Activated CD8-positive, alpha-beta memory T cell treated with anti-CD3 and anti-CD28 coated beads for 4 hours (primary cell): ENCODE results near the gene KSR1.
"Not testable (repeated sequence)": the region's sequence is repeated elsewhere in the genome, so short reads cannot be mapped to it uniquely, and the experiment has no call there.

ENCODE experiments used
- DNase-seq, 2 donors: peaks; one replicate each; pipeline ENCODE4 v3.0.0-alpha.2; 2020; ENCODE audit warnings: low read depth in 2 of 2

Gene KSR1

GRCh38 chr17:27454089-27454488, 2.2 kb upstream of the KSR1 start:
- no peak for DNase-seq

GRCh38 chr17:27455236-27455913, 873 bp upstream of the KSR1 start:
- no peak for DNase-seq

GRCh38 chr17:27456681-27457359, 572 bp downstream of the KSR1 start:
- DNase-seq, result no peak

GRCh38 chr17:27457360-27457715, 1.1 kb downstream of the KSR1 start:
- DNase-seq, result no peak

DNA sequence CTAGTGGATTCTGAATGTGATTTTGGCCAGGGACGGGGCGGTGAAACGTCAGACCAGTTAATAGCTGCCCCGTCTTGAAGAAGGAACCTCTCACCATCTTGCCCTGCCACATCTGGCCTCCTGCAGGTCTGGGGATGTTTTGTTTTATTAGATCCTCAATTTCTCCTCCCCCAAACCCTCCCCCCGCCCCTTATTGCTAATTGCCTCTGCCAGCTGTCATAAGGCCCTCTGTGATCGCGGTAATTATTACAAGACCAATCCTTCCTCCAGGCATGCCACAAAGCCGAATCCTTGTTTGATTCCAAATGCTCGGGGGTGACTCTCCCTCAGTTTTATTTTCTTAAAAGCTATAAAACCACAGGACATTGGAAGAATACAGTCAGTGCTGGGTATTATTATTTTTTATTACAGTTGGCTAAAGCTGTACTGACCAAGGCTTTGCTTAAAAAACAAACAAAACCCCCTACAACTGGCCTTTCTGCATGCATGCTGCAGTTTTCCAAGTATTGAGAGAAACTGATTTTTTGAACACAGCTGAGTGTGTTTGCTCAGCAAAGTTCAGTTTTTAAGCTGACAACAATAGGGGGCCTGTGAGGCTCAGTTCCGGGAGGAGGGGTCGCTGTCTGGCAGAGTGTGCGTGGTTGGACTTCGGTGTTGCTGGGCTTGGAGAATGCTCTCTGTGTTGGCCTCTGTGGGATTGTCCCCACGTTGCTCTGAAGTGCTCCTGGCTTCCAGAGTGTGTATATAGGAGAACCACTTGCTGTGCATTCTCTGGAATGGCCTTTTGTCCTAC, 1.7 kb downstream of the KSR1 start:
- no peak for DNase-seq

DNA sequence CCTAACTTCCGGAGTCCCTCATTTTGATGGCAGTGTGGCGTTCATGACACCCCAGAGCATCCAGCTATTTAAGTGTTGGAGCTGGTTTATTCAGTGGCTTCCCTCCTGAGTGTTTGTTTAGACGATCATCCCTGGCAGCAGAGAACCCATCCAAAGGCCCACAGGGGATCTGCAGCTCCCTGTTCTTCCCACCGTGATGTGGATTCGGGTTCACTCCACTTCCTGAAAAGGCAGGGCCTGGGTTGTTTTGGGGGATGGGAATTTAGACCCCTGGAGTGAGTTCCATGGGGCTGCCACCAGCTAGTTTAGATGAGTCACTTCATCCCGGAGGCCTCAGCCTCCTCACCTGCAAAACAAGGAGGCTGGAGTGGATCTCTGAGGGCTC, 2.3 kb downstream of the KSR1 start:
- no peak for DNase-seq

GRCh38 chr17:27459433-27459832, 3.2 kb downstream of the KSR1 start:
- DNase-seq, result no peak

DNA sequence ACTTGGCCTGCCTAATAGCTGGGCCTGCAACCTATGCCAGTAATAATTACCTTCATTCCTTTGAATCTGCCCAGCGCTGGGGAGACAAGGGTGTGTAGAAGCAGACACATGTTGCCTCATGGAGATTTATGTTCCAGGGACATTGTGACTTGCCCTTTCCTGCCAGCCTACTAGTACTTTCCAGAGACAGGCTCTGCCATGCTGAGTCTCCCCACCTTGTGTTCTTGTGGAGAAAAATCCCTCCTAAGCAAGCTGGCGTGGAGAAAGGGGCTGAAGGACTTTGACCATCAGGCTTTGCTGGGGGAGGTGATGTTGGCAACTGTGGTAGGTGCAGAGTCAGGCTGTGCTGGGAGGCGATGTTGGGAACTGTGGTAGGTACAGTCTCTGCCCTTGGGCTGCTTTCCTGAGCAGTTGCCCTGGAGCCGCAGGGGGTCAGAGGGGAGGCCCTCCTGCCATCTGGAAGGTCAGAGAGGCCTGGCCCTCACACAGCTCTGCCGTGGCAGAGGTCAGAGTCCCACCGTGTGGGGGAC, 4.0 kb downstream of the KSR1 start:
- DNase-seq, result no peak

DNA sequence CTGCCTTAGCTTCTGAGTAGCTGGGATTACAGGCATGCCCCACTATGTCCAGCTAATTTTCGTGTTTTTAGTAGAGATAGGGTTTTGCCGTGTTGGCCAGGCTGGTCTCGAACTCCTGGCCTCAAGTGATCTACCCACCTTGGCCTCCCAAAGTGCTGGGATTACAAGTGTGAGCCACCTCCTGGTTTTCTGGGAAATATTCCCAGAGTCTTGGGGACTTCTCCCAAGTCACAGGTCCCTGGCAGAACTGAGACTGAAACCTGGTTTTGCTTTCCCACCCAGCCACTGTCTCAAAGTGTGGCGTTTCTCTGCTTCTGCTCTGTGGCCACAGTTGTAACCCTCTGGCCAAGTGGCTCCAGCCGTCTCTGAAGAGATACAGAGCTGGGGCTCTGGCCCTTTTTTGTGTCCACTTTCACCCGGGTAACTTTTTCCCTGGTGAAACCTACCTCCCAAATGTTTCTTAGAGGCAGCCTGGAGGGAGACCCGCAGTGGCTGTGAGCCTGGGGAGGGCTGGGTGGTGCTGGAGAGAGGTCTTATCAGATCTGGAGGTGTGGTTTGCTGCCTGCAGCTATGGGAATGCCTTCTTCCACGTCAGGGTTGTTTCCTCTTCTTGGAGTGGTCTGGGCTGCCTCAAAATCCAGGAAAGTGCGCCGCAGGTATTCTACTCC, 5.1 kb downstream of the KSR1 start:
- no peak for DNase-seq

DNA sequence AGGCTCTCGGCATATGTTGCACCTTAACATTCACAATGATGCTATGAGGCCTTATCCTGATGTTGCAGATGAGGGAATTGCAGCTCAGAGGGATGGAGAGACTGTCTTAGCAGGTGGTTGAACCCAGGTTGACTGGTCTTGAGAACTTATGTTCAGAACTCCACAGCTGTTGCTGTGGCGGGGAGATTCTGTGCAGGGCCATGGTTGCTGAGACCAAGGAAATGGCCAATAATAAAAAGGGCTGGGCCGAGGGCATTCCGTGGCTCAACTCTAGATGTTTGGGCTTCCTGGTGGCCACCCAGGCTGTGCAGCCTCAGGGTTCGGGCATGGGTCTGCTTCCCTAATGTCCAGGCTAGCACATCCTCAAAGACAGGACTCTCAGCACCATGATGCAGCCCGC, 5.9 kb downstream of the KSR1 start:
- no peak for DNase-seq

DNA sequence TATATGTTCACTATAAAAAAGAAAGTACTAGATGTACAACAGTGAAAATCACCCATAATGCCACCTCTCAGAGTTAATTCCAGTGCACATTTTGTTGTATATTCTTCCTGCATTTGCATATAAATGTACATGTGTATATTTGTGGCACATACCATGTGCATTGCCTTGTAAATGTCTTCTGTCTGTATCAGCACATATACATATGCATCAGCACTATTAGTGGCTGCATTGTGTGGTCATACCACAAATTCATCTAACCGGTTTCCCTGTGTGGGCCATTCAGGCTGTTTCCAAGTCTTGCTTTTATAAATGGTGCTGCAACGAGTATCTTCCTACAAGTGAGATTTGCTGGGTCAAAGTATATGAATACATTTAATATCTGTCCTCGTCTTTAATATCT, 6.5 kb downstream of the KSR1 start:
- no peak for DNase-seq

- no peak for DNase-seq
Measured at GRCh38 chr17:27463235-27463677, 7.0 kb downstream of the KSR1 start.

DNA sequence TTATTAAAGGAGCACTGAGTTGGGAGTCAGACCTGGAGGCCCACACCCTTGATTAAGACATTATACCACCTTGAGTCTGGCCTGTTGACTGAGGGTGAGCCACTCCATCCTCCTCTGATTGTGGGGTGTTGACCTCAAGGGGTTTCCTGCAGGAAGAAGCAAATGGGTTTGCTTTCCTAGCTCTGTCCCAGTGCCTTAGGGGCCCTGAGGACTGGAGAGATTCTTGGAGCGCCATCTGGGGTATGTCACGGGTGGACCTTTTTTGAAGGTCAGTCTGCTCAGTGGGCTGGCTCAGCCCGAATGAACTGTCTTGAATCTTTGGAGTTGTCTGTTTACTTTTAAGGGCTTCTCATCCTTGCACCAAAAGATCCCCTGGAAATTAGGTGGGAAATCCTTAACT, 7.8 kb downstream of the KSR1 start:
- not testable (repeated sequence) for DNase-seq

DNA sequence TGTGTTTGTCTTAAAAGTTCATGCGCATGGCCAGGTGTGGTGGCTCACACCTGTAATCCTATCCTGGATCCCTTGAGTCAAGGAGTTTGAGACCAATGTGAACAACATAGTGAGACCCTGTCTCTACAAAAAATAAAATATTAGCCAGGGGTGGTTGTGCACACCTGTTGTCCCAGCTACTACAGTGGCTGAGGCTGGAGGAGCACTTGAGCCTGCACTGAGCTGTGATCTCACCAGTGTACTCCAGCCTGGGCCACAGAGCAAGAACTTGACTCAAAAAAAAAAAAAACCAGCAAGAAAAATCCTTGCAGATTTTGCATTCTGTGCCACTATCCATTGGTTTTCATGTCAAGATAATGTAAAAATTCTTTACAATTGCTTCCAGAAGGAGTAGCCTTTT, 8.2 kb downstream of the KSR1 start:
- DNase-seq, result no peak

DNA sequence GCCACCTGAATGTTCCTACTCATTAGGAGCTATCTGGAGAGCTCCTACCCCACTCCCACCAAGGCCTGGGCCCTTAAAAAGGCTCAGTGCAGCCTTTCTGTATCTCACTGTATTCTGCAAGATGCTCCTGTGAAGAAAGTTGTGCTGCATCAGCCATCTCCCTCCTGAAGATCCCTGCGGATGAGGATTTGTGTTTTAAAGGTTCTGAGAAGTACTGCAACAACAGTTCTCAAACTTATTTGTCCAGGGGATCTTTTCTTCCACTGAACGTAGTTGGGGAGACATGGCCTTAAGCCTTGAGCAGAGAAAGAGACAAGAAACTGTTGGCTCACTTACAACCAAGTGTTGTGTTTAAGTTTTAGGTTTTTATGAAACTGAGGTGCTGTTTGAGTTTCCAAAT, 9.6 kb downstream of the KSR1 start:
- not testable (repeated sequence) for DNase-seq

- no peak for DNase-seq
Measured at GRCh38 chr17:27466376-27466742, 10.1 kb downstream of the KSR1 start.

- peak in 1 of 2 donors; percentile 32 for DNase-seq
Measured at GRCh38 chr17:27466743-27467375, 10.6 kb downstream of the KSR1 start.

GRCh38 chr17:27469256-27469655, 13.0 kb downstream of the KSR1 start:
- no peak for DNase-seq

GRCh38 chr17:27471321-27472269, 15.3 kb downstream of the KSR1 start:
- DNase-seq, result peak; percentile 50 to 66

DNA sequence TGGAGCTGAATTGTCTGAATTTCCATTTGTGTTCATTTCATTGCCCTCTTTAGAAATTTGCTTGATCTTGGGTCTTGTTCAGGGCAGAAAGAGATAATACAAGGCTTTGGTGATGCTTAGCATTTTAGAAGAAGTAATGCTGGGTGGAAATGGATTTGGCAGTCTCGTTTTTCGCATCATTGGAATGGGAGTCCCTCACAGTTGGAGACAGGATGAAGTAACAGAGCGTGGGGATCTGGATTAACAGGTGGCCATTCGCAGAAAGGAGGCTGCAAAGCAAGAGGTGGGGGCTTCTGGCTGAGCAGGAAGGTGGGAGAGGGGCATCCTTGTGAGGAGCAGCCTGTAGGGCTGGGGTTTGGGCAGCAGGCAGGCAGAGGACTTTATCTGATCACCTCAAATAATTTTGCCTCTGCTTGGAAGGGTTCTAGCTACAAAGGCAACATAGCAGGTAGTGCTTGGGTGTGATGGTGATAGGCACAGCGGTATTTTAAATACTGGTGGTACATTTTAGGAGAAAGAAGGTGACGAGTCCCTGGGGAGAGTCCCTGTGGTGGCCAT, 17.0 kb downstream of the KSR1 start:
- no peak for DNase-seq
